NCI-H510A (cell line): ENCODE data around the gene R3HDM4.
"Not testable (repeated sequence)": the region's sequence is repeated elsewhere in the genome, so short reads cannot be mapped to it uniquely, and the experiment has no call there.

Source experiments
- DNase-seq: peaks from one replicate; lab custom pipeline; 2025; lab: John Stamatoyannopoulos, UW

The R3HDM4 gene

GRCh38 chr19:891421-892200 is 21.4 kb downstream of the R3HDM4 start:
- not testable (repeated sequence) for DNase-seq

GRCh38 chr19:890831-891230 is 22.2 kb downstream of the R3HDM4 start:
- DNase-seq: no peak

- DNase-seq: no peak
Measured at GRCh38 chr19:889662-890295, 23.2 kb downstream of the R3HDM4 start.

DNA sequence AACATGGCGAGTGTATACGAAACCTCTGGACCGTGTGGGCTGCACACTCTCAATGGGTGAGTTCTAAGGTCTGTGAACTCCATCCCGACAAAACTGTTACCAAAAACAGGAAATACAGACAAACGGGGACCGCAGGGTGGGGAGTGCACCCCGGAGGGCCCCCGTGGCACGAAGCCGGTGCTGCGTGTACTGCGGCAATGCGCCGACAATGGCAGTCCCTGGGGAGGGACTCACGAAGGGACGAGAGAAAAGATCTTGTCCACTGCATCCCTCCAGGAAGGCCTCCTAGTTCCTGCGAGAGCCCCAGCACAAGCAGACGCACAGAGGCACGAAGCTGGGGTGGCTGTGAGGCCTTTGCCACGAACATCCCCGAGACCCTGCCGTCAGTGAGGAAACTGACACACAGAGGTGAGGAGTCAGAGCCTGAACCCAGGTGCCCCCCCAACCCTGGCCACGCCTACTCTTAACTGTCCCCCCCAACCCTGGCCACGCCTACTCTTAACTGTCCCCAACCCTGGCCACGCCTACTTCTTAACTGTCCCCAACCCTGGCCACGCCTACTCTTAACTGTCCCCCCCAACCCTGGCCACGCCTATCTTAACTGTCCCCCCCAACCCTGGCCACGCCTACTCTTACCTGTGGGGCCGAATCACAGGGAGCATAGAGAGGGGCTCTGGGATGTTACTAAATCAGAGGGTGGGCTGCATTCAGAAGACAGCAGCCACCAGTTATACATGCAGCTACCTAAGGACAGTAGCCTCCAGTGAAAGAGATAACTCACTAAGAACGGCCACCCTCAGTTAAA is 24.2 kb downstream of the R3HDM4 start:
- DNase-seq: no peak

DNA sequence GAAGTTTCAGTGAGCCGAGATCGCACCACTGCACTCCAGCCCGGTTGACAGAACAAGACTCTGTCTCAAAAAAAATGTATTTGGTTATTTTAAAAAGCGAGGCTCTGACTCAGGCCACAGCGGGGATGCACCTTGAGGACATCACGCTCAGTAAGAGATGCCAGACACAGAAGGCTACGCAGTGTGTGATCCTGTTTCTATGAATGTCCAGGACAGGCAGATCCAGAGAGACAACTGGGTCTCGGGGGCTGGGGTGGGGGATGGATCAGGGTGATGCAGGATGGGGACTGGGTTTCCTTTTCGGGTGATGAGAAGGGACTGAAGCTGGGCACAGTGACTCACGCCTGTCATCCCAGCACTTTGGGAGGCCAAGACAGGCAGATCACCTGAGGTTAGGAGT is 25.4 kb downstream of the R3HDM4 start:
- DNase-seq: no peak

GRCh38 chr19:887072-887471 is 25.9 kb downstream of the R3HDM4 start:
- DNase-seq: no peak

DNA sequence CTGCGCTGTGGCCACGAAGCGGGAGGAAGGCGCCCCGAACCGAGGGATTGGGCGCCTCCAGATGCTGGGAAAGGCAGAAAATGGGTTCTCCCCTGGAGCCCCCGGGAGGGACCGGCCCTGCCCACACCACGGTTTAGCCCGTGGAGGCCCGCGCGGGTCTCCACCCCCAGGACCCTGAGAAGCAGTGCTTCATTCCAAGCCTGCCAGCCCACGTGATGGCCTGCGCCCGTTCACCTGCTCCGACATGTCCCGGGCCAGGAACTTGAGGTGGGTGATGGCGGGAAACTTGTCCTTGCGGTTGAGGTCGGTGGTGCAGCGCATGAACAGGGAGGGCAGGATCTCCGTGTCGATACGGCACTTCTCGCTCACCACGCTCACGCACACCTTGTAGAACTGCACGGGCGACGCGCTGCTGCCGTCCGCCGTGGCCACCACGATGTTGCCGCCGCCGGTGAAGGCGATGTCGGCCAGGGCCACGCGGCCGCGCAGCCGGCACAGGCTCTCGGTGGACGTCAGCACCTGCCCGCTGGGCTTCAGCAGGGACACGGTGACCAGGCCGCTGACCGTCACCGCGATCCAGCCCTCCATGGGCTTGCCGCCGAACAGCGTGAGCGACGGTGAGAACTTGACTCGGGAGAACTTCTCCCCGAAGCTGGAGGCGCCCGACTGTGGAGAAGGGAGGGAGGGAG is 27.3 kb downstream of the R3HDM4 start:
- no peak for DNase-seq

GRCh38 chr19:884420-885211 is 28.4 kb downstream of the R3HDM4 start:
- no peak for DNase-seq

DNA sequence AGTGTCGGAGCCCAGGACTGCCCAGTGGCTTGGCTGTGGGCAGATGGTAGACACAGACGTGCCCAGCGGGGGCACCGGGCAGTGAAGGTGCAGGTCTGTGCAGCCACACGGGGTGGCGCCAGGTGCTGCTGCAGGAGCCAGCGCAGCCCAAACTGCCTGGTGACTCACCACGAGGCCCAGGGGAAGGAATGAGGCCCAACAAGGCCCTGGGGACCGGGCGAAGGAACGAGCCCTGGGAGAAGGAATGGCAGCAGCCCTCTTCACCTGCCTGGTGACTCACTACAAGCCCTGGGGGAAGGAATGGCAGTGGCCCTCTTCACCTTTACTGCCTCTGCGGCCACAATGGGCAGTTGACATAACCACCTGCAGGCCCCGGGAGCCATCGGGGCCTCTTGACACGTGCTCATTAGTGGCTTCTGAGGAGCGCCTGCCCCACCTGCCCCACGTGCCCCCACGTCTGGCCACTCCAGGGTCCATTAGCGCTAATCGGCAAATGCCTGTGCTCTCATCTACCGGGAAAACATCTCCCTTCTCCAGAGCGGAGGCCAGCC is 29.3 kb downstream of the R3HDM4 start:
- no peak for DNase-seq

DNA sequence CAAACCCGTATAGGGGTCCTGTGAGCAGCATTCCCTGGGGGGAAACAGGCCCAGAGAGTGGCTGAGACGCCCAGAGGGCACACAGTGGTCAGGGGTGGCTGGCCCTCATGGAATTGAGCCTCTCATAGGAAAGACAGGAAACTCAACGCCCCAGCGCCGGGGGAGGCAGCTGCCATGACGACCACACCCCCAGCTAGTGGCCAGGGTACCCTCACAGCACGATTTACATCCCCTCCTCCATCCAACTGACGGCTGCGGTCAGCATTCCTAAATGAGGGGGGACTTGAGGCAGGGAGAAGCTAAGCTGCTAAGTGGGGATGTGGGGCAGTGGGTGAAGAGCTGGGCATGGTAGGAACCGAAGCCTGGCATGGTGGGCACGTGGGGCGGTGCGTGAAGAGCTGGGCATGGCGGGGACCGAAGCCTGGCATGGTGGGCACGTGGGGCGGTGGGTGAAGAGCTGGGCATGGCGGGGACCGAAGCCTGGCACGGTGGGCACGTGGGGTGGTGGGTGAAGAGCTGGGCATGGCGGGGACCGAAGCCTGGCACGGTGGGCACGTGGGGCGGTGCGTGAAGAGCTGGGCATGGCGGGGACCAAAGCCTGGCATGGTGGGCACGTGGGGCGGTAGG is 30.0 kb downstream of the R3HDM4 start:
- DNase-seq: no peak

DNA sequence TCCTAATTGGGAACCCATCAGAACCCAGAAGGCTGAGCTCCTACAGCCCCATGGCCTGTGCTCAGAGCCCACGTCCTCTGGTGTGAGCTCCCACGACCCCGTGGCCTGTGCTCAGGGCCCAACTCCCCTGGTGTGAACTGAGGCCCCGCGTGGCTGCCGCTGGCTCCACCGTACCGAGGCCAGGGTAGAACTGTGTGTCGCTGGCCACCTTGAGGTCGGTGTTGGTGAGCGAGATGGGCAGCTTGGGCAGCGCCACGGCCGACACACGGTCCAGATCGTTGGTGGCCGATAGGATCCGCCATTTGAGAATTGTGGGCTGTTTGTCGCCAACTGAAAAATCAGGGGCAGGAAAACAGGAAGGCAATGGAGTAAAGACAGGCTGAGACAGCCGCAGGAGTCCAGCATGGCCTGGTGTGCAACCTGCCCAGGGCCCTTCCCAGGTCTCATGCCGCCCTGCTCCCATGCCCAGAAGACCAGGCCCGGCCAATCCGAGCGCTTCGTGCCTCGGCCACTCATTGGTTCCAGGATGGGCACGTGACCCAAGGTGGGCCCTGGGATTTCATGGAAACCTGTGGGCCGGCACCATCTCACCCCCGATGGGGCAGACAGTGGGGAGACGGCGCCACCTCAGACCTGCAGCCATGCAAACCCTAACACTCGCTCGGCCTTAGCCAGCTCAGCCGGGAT is 31.5 kb downstream of the R3HDM4 start:
- no peak for DNase-seq

DNA sequence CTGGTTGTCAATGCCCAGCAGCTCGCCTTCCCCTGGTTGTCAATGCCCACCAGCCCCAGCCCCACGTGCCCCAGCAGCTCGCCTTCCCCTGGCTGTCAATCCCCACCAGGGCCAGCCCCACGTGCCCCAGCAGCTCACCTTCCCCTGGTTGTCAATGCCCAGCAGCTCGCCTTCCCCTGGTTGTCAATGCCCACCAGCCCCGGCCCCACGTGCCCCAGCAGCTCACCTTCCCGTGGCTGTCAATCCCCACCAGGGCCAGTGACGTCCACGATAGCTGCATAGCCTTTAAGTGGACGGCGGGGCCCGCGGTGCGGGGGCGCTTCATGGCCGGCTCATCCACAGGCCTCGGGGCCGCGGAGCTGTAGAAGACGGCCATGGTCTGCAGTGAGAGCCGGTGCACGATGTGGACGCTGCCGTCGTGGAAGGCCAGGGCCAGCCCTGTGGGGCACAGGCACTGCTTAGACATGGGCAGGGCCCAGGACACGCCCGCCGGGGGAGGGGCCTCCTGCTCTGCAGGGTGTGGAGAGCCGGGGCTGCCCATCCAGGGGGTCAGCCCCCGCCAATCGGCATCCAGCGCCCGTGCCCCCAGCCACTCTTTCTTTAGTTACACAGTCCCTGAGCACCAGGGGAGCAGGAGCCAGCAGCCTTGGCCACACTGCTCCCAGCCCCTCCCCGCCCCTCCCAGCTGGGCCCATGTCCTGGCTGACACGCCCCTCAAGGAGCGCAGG is 33.1 kb downstream of the R3HDM4 start:
- DNase-seq: no peak

DNA sequence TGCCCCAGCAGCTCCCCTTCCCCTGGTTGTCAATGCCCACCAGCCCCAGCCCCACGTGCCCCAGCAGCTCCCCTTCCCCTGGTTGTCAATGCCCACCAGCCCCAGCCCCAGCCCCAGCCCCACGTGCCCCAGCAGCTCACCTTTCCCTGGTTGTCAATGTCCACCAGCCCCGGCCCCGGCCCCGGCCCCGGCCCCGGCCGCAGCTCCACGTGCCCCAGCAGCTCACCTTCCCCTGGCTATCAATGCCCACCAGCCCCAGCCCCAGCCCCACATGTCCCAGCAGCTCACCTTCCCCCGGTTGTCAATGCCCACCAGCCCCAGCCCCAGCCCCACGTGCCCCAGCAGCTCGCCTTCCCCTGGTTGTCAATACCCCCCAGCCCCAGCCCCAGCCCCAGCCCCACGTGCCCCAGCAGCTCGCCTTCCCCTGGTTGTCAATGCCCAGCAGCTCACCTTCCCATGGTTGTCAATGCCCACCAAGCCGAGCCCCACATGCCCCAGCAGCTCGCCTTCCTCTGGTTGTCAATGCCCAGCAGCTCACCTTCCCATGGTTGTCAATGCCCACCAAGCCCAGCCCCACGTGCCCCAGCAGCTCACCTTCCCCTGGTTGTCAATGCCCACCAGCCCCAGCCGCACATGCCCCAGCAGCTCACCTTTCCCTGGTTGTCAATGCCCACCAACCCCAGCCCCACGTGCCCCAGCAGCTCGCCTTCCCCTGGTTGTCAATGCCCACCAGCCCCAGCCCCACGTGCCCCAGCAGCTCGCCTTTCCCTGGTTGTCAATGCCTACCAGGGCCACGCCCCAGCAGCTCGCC is 34.1 kb downstream of the R3HDM4 start:
- DNase-seq: not testable (repeated sequence)

DNA sequence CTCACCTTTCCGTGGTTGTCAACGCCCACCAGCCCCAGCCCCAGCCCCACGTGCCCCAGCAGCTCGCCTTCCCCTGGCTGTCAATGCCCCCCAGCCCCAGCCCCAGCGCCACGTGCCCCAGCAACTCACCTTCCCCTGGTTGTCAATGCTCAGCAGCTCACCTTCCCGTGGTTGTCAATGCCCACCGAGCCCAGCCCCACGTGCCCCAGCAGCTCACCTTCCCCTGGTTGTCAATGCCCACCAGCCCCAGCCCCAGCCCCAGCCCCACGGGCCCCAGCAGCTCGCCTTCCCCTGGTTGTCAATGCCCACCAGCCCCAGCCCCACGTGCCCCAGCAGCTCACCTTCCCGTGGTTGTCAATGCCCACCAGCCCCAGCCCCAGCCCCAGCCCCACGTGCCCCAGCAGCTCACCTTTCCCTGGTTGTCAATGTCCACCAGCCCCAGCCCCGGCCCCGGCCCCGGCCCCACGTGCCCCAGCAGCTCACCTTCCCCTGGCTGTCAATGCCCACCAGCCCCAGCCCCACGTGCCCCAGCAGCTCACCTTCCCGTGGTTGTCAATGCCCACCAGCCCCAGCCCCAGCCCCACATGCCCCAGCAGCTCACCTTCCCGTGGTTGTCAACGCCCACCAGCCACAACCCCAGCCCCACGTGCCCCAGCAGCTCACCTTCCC is 34.9 kb downstream of the R3HDM4 start:
- DNase-seq: not testable (repeated sequence)

GRCh38 chr19:876780-877314 is 36.2 kb downstream of the R3HDM4 start:
- no peak for DNase-seq

GRCh38 chr19:876089-876488 is 36.9 kb downstream of the R3HDM4 start:
- DNase-seq: no peak

DNA sequence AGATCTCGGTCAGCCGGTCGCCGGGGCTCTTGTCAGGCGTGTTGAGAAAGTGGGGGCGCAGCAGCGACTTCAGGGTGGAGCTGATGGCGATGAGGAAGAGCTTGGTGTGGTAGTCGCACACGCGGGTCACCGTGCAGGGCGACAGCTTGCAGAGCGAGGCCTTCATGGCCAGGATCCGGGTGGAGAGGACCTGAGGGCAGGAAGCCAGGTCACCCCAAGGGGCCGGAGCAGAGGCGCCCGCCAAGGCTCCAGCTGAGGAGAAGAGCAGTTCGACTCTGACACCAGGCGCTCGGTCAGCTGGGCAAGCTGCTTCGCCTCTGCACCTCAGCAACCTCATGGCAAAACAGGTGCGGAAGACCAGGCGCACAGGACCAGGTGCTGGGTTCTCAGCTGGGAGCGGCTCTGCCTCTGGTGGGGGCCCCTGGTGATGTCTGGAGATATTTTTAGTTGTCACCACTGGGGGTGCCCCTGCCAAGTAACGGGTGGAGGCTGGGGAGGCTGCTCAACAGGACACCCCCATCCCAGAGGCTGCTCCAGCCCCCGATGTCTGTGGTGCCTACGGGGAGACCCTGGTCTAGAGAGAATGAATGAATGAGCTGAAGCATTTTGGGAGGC is 37.6 kb downstream of the R3HDM4 start:
- DNase-seq: no peak
